Hepatocyte (in vitro differentiated cells): ENCODE measurements around the gene ANAPC5. TPM values are rescaled to one million over a fixed set of nuclear protein-coding genes. Genes with fewer than 3 reads are reported as not detected.

Source experiments
- DNase-seq: peaks from one replicate; pipeline ENCODE4 v3.0.0-alpha.2; 2016; ENCODE audit warnings: low spot score
- H2AFZ ChIP-seq: fragments of 200-600 bp; sonication (generic); 2 replicates; pipeline ENCODE4 v1.6.0; 2016; ENCODE audit warnings: antibody characterized with exemption, mild to moderate bottlenecking
- H3K27ac ChIP-seq: fragments of 200-600 bp; sonication (generic); 2 replicates; pipeline ENCODE4 v1.5.1; 2016; ENCODE audit warnings: mild to moderate bottlenecking
- H3K27me3 ChIP-seq: fragments of 200-600 bp; sonication (generic); 2 replicates; pipeline ENCODE4 v1.6.1; 2016
- H3K36me3 ChIP-seq: fragments of 200-600 bp; sonication (generic); replicated peaks from 2 replicates; pipeline ENCODE4 v1.5.1; 2016; ENCODE audit warnings: low read depth; ENCODE audit not compliant: insufficient read depth
- H3K4me1 ChIP-seq: fragments of 200-600 bp; sonication (generic); 2 replicates; pipeline ENCODE4 v1.5.1; 2016; ENCODE audit warnings: mild to moderate bottlenecking, moderate library complexity; ENCODE audit not compliant: insufficient read depth
- H3K4me2 ChIP-seq: fragments of 200-600 bp; sonication (generic); 2 replicates; pipeline ENCODE4 v1.6.0; 2016
- H3K4me3 ChIP-seq: fragments of 200-600 bp; sonication (generic); 2 replicates; pipeline ENCODE4 v1.5.1; 2016; ENCODE audit warnings: mild to moderate bottlenecking
- H3K79me2 ChIP-seq: fragments of 200-600 bp; sonication (generic); 2 replicates; pipeline ENCODE4 v1.6.0; 2017; ENCODE audit warnings: mild to moderate bottlenecking
- H3K9me2 ChIP-seq: fragments of 200-600 bp; sonication (generic); replicated peaks from 2 replicates; pipeline ENCODE4 v1.6.0; 2017; ENCODE audit warnings: mild to moderate bottlenecking; ENCODE audit not compliant: insufficient read depth
- H3K9me3 ChIP-seq: fragments of 200-600 bp; sonication (generic); 2 replicates; pipeline ENCODE4 v1.5.1; 2016; ENCODE audit warnings: low read depth, mild to moderate bottlenecking
- H4K20me1 ChIP-seq: fragments of 200-600 bp; sonication (generic); 2 replicates; pipeline ENCODE4 v1.6.0; 2016; ENCODE audit warnings: mild to moderate bottlenecking; ENCODE audit not compliant: insufficient read depth, poor library complexity, severe bottlenecking
- EZH2 ChIP-seq: fragments of 200-600 bp; sonication (generic); IDR thresholded peaks from 2 replicates; pipeline ENCODE4 v1.6.1; 2016; ENCODE audit warnings: antibody characterized with exemption, mild to moderate bottlenecking, borderline replicate concordance
- EZH2phosphoT487 ChIP-seq: fragments of 200-600 bp; sonication (generic); IDR thresholded peaks from one replicate; pipeline ENCODE4 v1.6.1; 2018; ENCODE audit warnings: antibody characterized with exemption, mild to moderate bottlenecking, low read depth, moderate library complexity; ENCODE audit not compliant: unreplicated experiment, severe bottlenecking
- WGBS: methylation state at CpG from one replicate; pipeline ENCODE4 v1.1.6; 2016; ENCODE audit warnings: low lambda C conversion rate; ENCODE audit errors: missing lambda C conversion rate; 5-methylcytosine and 5-hydroxymethylcytosine counted together
- polyA plus RNA-seq: library from polyadenylated mRNA; unstranded; fragments of >200 nt; fragmentation: Nextera tagmentation; extraction: Ambion mirVana; gene quantifications from 2 replicates; pipeline ENCODE4 v1.2.1, GENCODE V29; 2016
- total RNA-seq: library from RNA; depleted of rRNA; stranded (reverse); fragments of >200 nt; gene quantifications from 2 replicates; pipeline ENCODE4 v1.2.3, GENCODE V29; 2014
- TF ChIP-seq, protein P1 (sequence below): fragments of 200-600 bp; sonication (generic); IDR thresholded peaks from 2 replicates; pipeline ENCODE4 v1.5.1; 2016; ENCODE audit warnings: antibody characterized with exemption, mild to moderate bottlenecking; ENCODE audit not compliant: poor library complexity

ANAPC5 gene
- total and polyA plus RNA-seq, 2 experiments from 2014 or later, result 102 to 108 TPM

GRCh38 chr12:121261398-121261797 lies 90.8 kb downstream of the ANAPC5 start:
- Histone ChIP-seq H3K27me3 (no peaks in the 10 kb centered on the region), H3K36me3 (no peaks in the 10 kb centered on the region), H3K4me1 (no peaks in the 10 kb centered on the region), H3K4me2 (no peak overlapping the region), H4K20me1 (no peaks in the 10 kb centered on the region), H3K79me2 (no peaks in the 10 kb centered on the region), H3K27ac (no peak overlapping the region), H2AFZ (no peak overlapping the region), H3K9me3 (no peaks in the 10 kb centered on the region), H3K9me2 (no peaks in the 10 kb centered on the region), H3K4me3 (no peak overlapping the region)
- 92% methylated on average over 6 of the region's 6 CpGs for WGBS
- no peak for TF ChIP-seq EZH2
- TF ChIP-seq EZH2phosphoT487, result no peak
- TF ChIP-seq, protein P1, sequence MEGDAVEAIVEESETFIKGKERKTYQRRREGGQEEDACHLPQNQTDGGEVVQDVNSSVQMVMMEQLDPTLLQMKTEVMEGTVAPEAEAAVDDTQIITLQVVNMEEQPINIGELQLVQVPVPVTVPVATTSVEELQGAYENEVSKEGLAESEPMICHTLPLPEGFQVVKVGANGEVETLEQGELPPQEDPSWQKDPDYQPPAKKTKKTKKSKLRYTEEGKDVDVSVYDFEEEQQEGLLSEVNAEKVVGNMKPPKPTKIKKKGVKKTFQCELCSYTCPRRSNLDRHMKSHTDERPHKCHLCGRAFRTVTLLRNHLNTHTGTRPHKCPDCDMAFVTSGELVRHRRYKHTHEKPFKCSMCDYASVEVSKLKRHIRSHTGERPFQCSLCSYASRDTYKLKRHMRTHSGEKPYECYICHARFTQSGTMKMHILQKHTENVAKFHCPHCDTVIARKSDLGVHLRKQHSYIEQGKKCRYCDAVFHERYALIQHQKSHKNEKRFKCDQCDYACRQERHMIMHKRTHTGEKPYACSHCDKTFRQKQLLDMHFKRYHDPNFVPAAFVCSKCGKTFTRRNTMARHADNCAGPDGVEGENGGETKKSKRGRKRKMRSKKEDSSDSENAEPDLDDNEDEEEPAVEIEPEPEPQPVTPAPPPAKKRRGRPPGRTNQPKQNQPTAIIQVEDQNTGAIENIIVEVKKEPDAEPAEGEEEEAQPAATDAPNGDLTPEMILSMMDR, result no peak
- DNase-seq, result no peak

GRCh38 chr12:121260091-121260490 lies 92.1 kb downstream of the ANAPC5 start:
- Histone ChIP-seq H3K36me3 (no peaks in the 10 kb centered on the region), H3K27me3 (no peaks in the 10 kb centered on the region), H3K4me1 (no peaks in the 10 kb centered on the region), H3K9me2 (no peaks in the 10 kb centered on the region), H3K4me3 (no peak overlapping the region), H4K20me1 (no peaks in the 10 kb centered on the region), H3K27ac (no peak overlapping the region), H2AFZ (no peak overlapping the region), H3K9me3 (no peaks in the 10 kb centered on the region), H3K79me2 (no peaks in the 10 kb centered on the region), H3K4me2 (no peak overlapping the region)
- WGBS, result 96% methylated on average over 7 of the region's 7 CpGs
- TF ChIP-seq EZH2 (no peak), EZH2phosphoT487 (no peak)
- no peak for DNase-seq

- no peaks in the 10 kb centered on the region for H3K27me3 ChIP-seq
- H3K9me3 ChIP-seq, result no peaks in the 10 kb centered on the region
- no peak for DNase-seq
- no peak overlapping the region for H3K4me3 ChIP-seq
- no peak overlapping the region for H3K27ac ChIP-seq
- H3K4me2 ChIP-seq, result no peak overlapping the region
- no peaks in the 10 kb centered on the region for H3K36me3 ChIP-seq
- TF ChIP-seq, protein P1, result no peak
- TF ChIP-seq EZH2phosphoT487 (no peak), EZH2 (no peak)
- no peaks in the 10 kb centered on the region for H3K4me1 ChIP-seq
- H2AFZ ChIP-seq, result no peak overlapping the region
- H3K9me2 ChIP-seq, result no peaks in the 10 kb centered on the region
- no peaks in the 10 kb centered on the region for H4K20me1 ChIP-seq
- H3K79me2 ChIP-seq, result no peaks in the 10 kb centered on the region
- WGBS, result 98% methylated on average over 11 of the region's 11 CpGs
Measured at GRCh38 chr12:121259074-121259473, 93.1 kb downstream of the ANAPC5 start.

Other genes with a start within 250 kb of the ANAPC5 start
- gene P2RX7, start 219.5 kb downstream of the ANAPC5 start, total RNA-seq, result 0.80 and 0.90 TPM in 2 replicates
- 1.1 and 1.7 TPM in 2 replicates for gene P2RX7, start 219.5 kb downstream of the ANAPC5 start, polyA plus RNA-seq
- 81.8 and 114 TPM in 2 replicates for gene P2RX4, start 142.3 kb downstream of the ANAPC5 start, total RNA-seq
- 68.1 and 94.6 TPM in 2 replicates for gene P2RX4, start 142.3 kb downstream of the ANAPC5 start, polyA plus RNA-seq
- 20.2 and 21.5 TPM in 2 replicates for gene CAMKK2, start 55.7 kb downstream of the ANAPC5 start, total RNA-seq
- 16.3 and 21.9 TPM in 2 replicates for gene CAMKK2, start 55.7 kb downstream of the ANAPC5 start, polyA plus RNA-seq
- gene RNF34, start 47.7 kb upstream of the ANAPC5 start, total RNA-seq, result 37.0 and 53.3 TPM in 2 replicates
- gene RNF34, start 47.7 kb upstream of the ANAPC5 start, polyA plus RNA-seq, result 40.2 and 42.2 TPM in 2 replicates
- 18.8 and 22.7 TPM in 2 replicates for gene KDM2B, start 228.6 kb upstream of the ANAPC5 start, total RNA-seq
- 13.6 and 18.9 TPM in 2 replicates for gene KDM2B, start 228.6 kb upstream of the ANAPC5 start, polyA plus RNA-seq